Thymus (tissue), 14 donors: ENCODE results near the gene IFT172. TPM values are rescaled to one million over a fixed set of nuclear protein-coding genes. Genes with fewer than 3 reads are reported as not detected.
"Not testable (repeated sequence)": the region's sequence is repeated elsewhere in the genome, so short reads cannot be mapped to it uniquely, and the experiment has no call there.

Source experiments
- DNase-seq, 9 donors: peaks; one replicate each; pipeline ENCODE4 v3.0.0-alpha.2; 2013; ENCODE audit warnings: low spot score in 9 of 9, low read depth in 6 of 9, missing footprints in 1 of 9
- H3K27ac ChIP-seq, 2 donors: one replicate each; pipeline ENCODE4 v1.5.1; 2013; ENCODE audit warnings: control low read depth in 1 of 2, low read depth in 1 of 2, low read length in 1 of 2, mild to moderate bottlenecking in 1 of 2, moderate library complexity in 1 of 2
- H3K27me3 ChIP-seq, 2 donors: one replicate each; pipeline ENCODE4 v1.5.1; 2013; ENCODE audit warnings: low read length in 1 of 2; ENCODE audit not compliant: control insufficient read depth in 2 of 2, insufficient read depth in 1 of 2
- H3K36me3 ChIP-seq, 2 donors: one replicate each; pipeline ENCODE4 v1.5.1; 2013; ENCODE audit warnings: low read length in 1 of 2, mild to moderate bottlenecking in 1 of 2, moderate library complexity in 1 of 2; ENCODE audit not compliant: control insufficient read depth in 2 of 2, insufficient read depth in 2 of 2
- H3K4me1 ChIP-seq, 2 donors: one replicate each; pipeline ENCODE4 v1.5.1; 2013; ENCODE audit warnings: low read length in 2 of 2; ENCODE audit not compliant: control insufficient read depth in 2 of 2, insufficient read depth in 2 of 2
- H3K4me3 ChIP-seq, 2 donors: one replicate each; pipeline ENCODE4 v1.5.1; 2013; ENCODE audit warnings: low read length in 2 of 2, control low read depth in 1 of 2, mild to moderate bottlenecking in 1 of 2
- H3K9me3 ChIP-seq, 2 donors: one replicate each; pipeline ENCODE4 v1.5.1; 2013; ENCODE audit warnings: low read length in 1 of 2, mild to moderate bottlenecking in 1 of 2; ENCODE audit not compliant: control insufficient read depth in 2 of 2, insufficient read depth in 1 of 2
- WGBS: extraction: QIAGEN DNeasy Blood & Tissue Kit; methylation state at CpG from one replicate; pipeline ENCODE4 v1.1.7; 2013; 5-methylcytosine and 5-hydroxymethylcytosine counted together
- long read RNA-seq, 10 donors: transcript quantifications; one replicate each; lab custom pipeline, GENCODE V29; 2026
- polyA plus RNA-seq: library from polyadenylated mRNA; stranded (reverse); fragments of 200-250 nt; gene quantifications from one replicate; pipeline ENCODE4 v1.2.3, GENCODE V29; 2013
- total RNA-seq: library from RNA; stranded (reverse); fragments of 120-200 nt; gene quantifications from one replicate; pipeline ENCODE4 v1.2.4, GENCODE V29; 2013
- donor health status: healthy.

The IFT172 gene, protein sequence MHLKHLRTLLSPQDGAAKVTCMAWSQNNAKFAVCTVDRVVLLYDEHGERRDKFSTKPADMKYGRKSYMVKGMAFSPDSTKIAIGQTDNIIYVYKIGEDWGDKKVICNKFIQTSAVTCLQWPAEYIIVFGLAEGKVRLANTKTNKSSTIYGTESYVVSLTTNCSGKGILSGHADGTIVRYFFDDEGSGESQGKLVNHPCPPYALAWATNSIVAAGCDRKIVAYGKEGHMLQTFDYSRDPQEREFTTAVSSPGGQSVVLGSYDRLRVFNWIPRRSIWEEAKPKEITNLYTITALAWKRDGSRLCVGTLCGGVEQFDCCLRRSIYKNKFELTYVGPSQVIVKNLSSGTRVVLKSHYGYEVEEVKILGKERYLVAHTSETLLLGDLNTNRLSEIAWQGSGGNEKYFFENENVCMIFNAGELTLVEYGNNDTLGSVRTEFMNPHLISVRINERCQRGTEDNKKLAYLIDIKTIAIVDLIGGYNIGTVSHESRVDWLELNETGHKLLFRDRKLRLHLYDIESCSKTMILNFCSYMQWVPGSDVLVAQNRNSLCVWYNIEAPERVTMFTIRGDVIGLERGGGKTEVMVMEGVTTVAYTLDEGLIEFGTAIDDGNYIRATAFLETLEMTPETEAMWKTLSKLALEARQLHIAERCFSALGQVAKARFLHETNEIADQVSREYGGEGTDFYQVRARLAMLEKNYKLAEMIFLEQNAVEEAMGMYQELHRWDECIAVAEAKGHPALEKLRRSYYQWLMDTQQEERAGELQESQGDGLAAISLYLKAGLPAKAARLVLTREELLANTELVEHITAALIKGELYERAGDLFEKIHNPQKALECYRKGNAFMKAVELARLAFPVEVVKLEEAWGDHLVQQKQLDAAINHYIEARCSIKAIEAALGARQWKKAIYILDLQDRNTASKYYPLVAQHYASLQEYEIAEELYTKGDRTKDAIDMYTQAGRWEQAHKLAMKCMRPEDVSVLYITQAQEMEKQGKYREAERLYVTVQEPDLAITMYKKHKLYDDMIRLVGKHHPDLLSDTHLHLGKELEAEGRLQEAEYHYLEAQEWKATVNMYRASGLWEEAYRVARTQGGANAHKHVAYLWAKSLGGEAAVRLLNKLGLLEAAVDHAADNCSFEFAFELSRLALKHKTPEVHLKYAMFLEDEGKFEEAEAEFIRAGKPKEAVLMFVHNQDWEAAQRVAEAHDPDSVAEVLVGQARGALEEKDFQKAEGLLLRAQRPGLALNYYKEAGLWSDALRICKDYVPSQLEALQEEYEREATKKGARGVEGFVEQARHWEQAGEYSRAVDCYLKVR (N-terminal part only)
- total RNA-seq (7.6 TPM), polyA plus RNA-seq (34.2 TPM)
- long read RNA-seq, donor 1, result 0 reads
- long read RNA-seq, donor 2, full-length matches to known transcripts, result 2 of 2 reads
- long read RNA-seq, donor 2, partial matches to known transcripts, result 0 of 2 reads
- long read RNA-seq, donor 2, other reads (novel, unspliced or antisense), result 0 of 2 reads
- long read RNA-seq, donor 3, result 0 reads
- long read RNA-seq, donor 4, partial matches to known transcripts, result 0 of 1 reads
- long read RNA-seq, donor 4, other reads (novel, unspliced or antisense), result 0 of 1 reads
- long read RNA-seq, donor 5, full-length matches to known transcripts, result 1 of 1 reads
- long read RNA-seq, donor 5, partial matches to known transcripts, result 0 of 1 reads
- long read RNA-seq, donor 5, other reads (novel, unspliced or antisense), result 0 of 1 reads
- long read RNA-seq, donor 6, full-length matches to known transcripts, result 2 of 2 reads
- long read RNA-seq, donor 6, partial matches to known transcripts, result 0 of 2 reads
- long read RNA-seq, donor 6, other reads (novel, unspliced or antisense), result 0 of 2 reads
- long read RNA-seq, donor 7, result 0 reads
- long read RNA-seq, donor 8, result 0 reads
- long read RNA-seq, donor 9, result 0 reads
- long read RNA-seq, donor 10, result 0 reads

DNA sequence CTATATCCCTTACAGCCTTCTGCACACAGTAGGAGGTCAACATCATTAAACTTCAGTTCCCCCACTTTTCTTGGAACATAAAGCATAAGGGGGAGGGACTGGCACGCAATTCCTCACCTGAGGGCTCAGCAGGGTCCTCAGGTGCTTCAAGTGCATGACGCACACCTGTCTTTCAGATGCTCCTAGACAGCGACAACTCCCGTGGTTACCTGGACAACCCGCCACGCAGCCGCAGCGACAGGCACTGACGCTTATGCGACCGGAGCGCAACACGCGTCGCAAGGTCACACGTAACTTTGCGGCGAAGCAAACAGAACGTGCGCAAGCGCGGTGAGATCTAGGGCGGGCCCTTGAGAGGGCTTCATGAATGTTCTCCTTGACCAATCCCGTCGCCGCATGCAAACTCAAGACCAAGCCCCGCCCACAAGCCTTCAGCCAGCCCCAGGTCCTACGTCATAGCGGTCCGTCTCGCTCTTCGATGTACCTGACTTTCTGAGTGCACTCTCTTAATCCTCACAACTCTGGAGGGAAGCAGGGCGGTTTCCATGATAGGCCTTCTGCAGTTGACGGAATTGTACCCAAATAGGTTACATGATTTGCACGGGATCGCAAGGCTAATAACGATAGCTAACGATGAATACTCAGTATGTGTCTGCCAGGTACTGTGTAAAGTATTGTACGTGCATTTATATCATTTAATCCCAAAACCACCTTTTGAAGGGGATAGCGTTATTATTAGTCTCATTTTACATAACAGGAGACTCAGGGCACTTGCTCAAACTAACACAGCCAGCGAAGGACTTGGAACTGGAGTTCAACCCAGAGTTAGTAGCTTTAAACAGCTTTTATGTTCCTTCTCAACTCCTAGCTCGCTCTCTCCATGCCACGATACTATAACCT is at the start of gene IFT172:
TSS of gene IFT172 (minus strand) at position 246 of the 900 bp plus-strand sequence. CDS start at position 156, 90 bp downstream.
- H3K4me1 ChIP-seq, result peaks cover 12 to 13% of the 10 kb centered on the region in 2 donors
- DNase-seq, result peak; percentile 95 to 100 (median 99)
- peak within 1 kb of the TSS; percentile 64 to 65 for H3K27ac ChIP-seq
- H3K9me3 ChIP-seq, result no peaks in the 10 kb centered on the region
- 10% methylated on average over 43 of the region's 43 CpGs for WGBS
- peaks cover 16 to 28% of the 10 kb centered on the region in 2 donors for H3K27me3 ChIP-seq
- H3K36me3 ChIP-seq, result no peaks in the 10 kb centered on the region
- H3K4me3 ChIP-seq, result peak within 1 kb of the TSS; percentile 51 to 54

GRCh38 chr2:27538839-27539450 is 49.4 kb upstream of the IFT172 start:
- WGBS, result 88% methylated on average over 4 of the region's 6 CpGs
- not testable (repeated sequence) for H3K9me3 ChIP-seq

GRCh38 chr2:27537287-27537686 is 47.7 kb upstream of the IFT172 start:
- Histone ChIP-seq H3K36me3 (no peaks in the 10 kb centered on the region), H3K9me3 (no peaks in the 10 kb centered on the region), H3K27ac (no peak overlapping the region), H3K4me1 (no peaks in the 10 kb centered on the region), H3K27me3 (peaks cover 0 to 2% of the 10 kb centered on the region in 2 donors), H3K4me3 (no peak overlapping the region)
- no peak for DNase-seq
- WGBS, result 69% methylated on average over 4 of the region's 4 CpGs

More at GRCh38 chr2:27538839-27539450, 49.4 kb upstream of the IFT172 start:
- not testable (repeated sequence) for H3K27ac ChIP-seq, H3K4me1 ChIP-seq, H3K4me3 ChIP-seq, H3K36me3 ChIP-seq, H3K27me3 ChIP-seq, DNase-seq

DNA sequence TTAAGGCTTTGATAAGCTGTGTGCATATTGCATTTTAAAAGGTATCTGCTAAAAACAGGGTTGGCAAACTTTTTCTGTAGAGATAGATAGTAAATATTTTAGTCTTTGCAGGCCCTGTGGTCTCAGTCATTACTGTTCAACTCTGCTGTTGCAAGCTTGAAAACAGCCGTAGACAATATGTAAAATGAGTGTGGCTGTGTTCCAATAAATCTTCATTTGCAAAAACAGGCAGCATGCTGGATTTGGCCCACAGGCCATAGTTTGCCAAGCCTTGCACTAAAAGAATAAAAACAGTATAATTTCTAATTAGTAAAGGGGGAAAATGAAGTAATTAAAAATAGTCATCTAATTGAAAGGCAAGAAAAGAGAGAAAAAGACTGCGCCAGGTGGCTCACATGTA is 42.4 kb upstream of the IFT172 start:
- H3K27ac ChIP-seq, result no peak overlapping the region
- H3K4me3 ChIP-seq, result no peak overlapping the region
- peaks cover 0 to 2% of the 10 kb centered on the region in 2 donors for H3K27me3 ChIP-seq
- no peaks in the 10 kb centered on the region for H3K36me3 ChIP-seq
- no peaks in the 10 kb centered on the region for H3K9me3 ChIP-seq
- 96% methylated on average over 2 of the region's 2 CpGs for WGBS
- no peak for DNase-seq
- H3K4me1 ChIP-seq, result no peaks in the 10 kb centered on the region

- Histone ChIP-seq H3K9me3 (no peaks in the 10 kb centered on the region), H3K27ac (no peak overlapping the region), H3K4me1 (no peaks in the 10 kb centered on the region), H3K4me3 (no peak overlapping the region), H3K36me3 (no peaks in the 10 kb centered on the region), H3K27me3 (peaks cover 0 to 2% of the 10 kb centered on the region in 2 donors)
- no peak for DNase-seq
- WGBS, result 77% methylated on average over 3 of the region's 3 CpGs
Measured at GRCh38 chr2:27527182-27527581, 37.6 kb upstream of the IFT172 start.

GRCh38 chr2:27522400-27522945 is 32.9 kb upstream of the IFT172 start:
- Histone ChIP-seq H3K27ac (no peak overlapping the region), H3K4me3 (no peak overlapping the region), H3K36me3 (no peaks in the 10 kb centered on the region), H3K9me3 (no peaks in the 10 kb centered on the region), H3K27me3 (peaks cover 0 to 2% of the 10 kb centered on the region in 2 donors), H3K4me1 (no peaks in the 10 kb centered on the region)
- 96% methylated on average over 7 of the region's 7 CpGs for WGBS
- no peak for DNase-seq

- Histone ChIP-seq H3K27ac (no peak overlapping the region), H3K4me3 (no peak overlapping the region), H3K4me1 (no peaks in the 10 kb centered on the region), H3K36me3 (no peaks in the 10 kb centered on the region), H3K9me3 (no peaks in the 10 kb centered on the region), H3K27me3 (no peaks in the 10 kb centered on the region)
- DNase-seq, result no peak
- WGBS, result 97% methylated on average over 2 of the region's 2 CpGs
Measured at GRCh38 chr2:27520316-27520715, 30.8 kb upstream of the IFT172 start.
